ENCODE data around the gene MITF.

DNA sequence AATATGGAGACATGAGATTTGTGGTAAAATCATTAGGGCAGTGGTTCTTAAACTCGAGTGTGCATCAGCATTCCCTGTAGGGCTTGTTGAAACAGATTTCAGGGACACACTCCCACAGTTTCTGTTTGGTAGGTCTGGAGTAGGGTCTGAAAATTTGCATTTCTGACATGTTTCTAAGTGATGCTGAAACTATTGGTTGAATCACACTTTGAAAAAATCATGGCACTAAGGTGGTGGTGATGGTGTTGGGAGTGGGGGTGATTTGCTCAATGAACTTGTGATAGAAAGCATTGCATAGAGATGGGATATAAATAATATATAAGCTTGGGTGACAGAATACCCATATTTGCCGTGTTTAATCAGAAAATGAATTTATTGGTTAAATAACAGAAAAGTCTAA, 11.3 kb downstream of the MITF start:
- TF ChIP-seq, protein P1, sequence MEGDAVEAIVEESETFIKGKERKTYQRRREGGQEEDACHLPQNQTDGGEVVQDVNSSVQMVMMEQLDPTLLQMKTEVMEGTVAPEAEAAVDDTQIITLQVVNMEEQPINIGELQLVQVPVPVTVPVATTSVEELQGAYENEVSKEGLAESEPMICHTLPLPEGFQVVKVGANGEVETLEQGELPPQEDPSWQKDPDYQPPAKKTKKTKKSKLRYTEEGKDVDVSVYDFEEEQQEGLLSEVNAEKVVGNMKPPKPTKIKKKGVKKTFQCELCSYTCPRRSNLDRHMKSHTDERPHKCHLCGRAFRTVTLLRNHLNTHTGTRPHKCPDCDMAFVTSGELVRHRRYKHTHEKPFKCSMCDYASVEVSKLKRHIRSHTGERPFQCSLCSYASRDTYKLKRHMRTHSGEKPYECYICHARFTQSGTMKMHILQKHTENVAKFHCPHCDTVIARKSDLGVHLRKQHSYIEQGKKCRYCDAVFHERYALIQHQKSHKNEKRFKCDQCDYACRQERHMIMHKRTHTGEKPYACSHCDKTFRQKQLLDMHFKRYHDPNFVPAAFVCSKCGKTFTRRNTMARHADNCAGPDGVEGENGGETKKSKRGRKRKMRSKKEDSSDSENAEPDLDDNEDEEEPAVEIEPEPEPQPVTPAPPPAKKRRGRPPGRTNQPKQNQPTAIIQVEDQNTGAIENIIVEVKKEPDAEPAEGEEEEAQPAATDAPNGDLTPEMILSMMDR (IDR thresholded peaks at IDR 0.05; ENCODE audit: low read length): no peak
- TF ChIP-seq EZH2 (IDR thresholded peaks at IDR 0.05; ENCODE audit: borderline replicate concordance, low read length): no peak

Data from OCI-LY1 (cell line).